DOHH2 (cell line): ENCODE data around the gene BTBD7.

Experiments
- CTCF ChIP-seq: fragments of 200-600 bp; sonication (generic); IDR thresholded peaks from one replicate; pipeline ENCODE4 v1.5.1; 2014; ENCODE audit warnings: antibody characterized with exemption, mild to moderate bottlenecking, low read depth, low read length; ENCODE audit not compliant: poor library complexity, severe bottlenecking
- EZH2phosphoT487 ChIP-seq: fragments of 200-600 bp; sonication (generic); IDR thresholded peaks from 2 replicates; pipeline ENCODE4 v1.6.1; 2017; ENCODE audit warnings: borderline replicate concordance, mild to moderate bottlenecking, antibody characterized with exemption, low read length, moderate library complexity, mixed read lengths

GRCh38 chr14:93223565-93223964 is 109.3 kb downstream of the BTBD7 start:
- no peak for TF ChIP-seq CTCF
- TF ChIP-seq EZH2phosphoT487 = no peak
